Measurements from ENCODE around the gene SSRP1.
"Not testable (repeated sequence)": the region's sequence is repeated elsewhere in the genome, so short reads cannot be mapped to it uniquely, and the experiment has no call there.

The SSRP1 gene

GRCh38 chr11:57301711-57302423, 33.8 kb downstream of the SSRP1 start:
- no peak for TF ChIP-seq MYC (IDR thresholded peaks at IDR 0.05; ENCODE audit: low read depth, low read length)
- TF ChIP-seq CTCF (IDR thresholded peaks at IDR 0.05; ENCODE audit: low read depth, low read length), result no peak
- no peak for TF ChIP-seq POLR2A (IDR thresholded peaks at IDR 0.05; ENCODE audit: extremely low read depth, insufficient read length)
- TF ChIP-seq, protein P1, sequence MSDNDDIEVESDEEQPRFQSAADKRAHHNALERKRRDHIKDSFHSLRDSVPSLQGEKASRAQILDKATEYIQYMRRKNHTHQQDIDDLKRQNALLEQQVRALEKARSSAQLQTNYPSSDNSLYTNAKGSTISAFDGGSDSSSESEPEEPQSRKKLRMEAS (IDR thresholded peaks at IDR 0.05; ENCODE audit: low read depth, low read length), result no peak
- DNase-seq (ENCODE audit: low read depth), result no peak

DNA sequence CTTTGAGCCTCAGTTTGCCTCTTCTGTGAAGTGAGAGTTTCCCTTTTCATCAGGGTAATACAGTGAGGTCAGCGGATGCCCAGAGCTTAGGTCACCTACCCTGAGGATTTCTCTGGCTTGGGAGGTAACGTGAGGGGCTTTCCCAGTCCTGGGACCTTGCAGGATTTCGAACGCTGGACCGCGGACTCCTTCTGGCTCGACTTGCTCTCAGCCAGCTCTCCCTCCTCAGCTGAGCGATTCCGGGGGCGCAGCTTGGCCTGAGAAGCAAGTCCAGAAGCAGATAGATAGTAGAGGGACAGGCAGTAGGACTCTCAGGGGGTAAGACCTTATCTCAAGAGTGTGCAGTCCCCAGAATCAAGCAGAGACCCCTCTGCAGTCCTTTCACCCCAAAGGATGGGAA, 34.9 kb downstream of the SSRP1 start:
- H3K4me3 ChIP-seq (ENCODE audit: low read depth, low read length), result no peak overlapping the region
- DNase-seq (ENCODE audit: low read depth), result no peak
- TF ChIP-seq, protein P1 (IDR thresholded peaks at IDR 0.05; ENCODE audit: low read depth, low read length), result no peak

More at GRCh38 chr11:57301711-57302423, 33.8 kb downstream of the SSRP1 start:
- no peak overlapping the region for H3K4me3 ChIP-seq (ENCODE audit: low read depth, low read length)

DNA sequence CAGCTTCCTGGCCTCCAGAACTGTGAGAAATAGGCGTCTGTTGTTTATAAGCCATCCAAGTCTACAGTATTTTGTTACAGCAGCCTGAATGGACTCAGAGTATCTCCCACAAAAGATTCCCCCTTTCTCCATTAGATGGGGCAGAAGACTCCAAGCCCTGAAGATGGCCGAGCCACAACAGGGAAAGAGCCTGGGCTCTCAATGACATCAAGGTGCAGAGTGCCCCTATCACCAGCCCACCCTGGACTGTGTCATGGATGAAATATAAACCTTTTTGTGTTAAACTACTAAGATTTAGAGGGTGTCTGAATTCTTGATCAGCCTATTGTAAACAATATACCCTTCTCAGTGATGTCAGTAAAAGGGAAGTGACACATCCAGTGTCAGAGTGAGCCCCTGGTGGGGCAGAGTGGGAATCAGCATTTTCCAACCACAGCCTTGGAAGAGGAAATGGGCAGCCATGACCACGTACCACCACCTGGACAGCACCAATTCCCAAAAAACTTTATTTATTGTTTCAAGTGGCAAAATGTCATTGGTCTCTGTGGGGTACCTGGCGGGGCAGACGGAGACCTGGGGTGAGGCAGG, 36.4 kb downstream of the SSRP1 start:
- TF ChIP-seq, protein P1 (IDR thresholded peaks at IDR 0.05; ENCODE audit: low read depth, low read length), result no peak
- TF ChIP-seq CTCF (IDR thresholded peaks at IDR 0.05; ENCODE audit: low read depth, low read length) (no peak), MYC (IDR thresholded peaks at IDR 0.05; ENCODE audit: low read depth, low read length) (no peak), POLR2A (IDR thresholded peaks at IDR 0.05; ENCODE audit: extremely low read depth, insufficient read length) (no peak)
- DNase-seq (ENCODE audit: low read depth), result no peak
- H3K4me3 ChIP-seq (ENCODE audit: low read depth, low read length), result no peak overlapping the region

DNA sequence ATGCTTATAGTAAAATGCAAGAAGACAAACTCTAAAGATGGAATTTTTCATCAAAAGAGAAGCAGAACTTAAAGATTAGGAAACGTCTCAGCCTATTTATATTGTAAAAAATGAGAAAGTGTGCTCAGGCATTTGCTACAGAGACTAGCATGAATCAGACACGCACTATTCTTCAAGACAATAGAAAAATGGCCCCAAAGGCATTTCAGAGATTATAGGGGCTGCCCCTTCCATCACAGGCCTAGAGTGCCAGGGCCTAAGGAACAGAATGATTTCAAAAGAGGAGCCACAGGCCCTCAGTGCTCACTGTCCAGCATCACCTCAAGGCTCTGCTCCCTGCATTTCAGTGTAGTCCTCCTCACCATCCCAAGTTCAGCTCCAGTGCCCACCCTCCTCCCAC, 38.5 kb downstream of the SSRP1 start:
- TF ChIP-seq MYC (IDR thresholded peaks at IDR 0.05; ENCODE audit: low read depth, low read length), result no peak
- TF ChIP-seq CTCF (IDR thresholded peaks at IDR 0.05; ENCODE audit: low read depth, low read length), result no peak
- TF ChIP-seq, protein P1 (IDR thresholded peaks at IDR 0.05; ENCODE audit: low read depth, low read length), result no peak
- TF ChIP-seq POLR2A (IDR thresholded peaks at IDR 0.05; ENCODE audit: extremely low read depth, insufficient read length), result no peak
- DNase-seq (ENCODE audit: low read depth), result no peak
- H3K4me3 ChIP-seq (ENCODE audit: low read depth, low read length), result no peak overlapping the region

DNA sequence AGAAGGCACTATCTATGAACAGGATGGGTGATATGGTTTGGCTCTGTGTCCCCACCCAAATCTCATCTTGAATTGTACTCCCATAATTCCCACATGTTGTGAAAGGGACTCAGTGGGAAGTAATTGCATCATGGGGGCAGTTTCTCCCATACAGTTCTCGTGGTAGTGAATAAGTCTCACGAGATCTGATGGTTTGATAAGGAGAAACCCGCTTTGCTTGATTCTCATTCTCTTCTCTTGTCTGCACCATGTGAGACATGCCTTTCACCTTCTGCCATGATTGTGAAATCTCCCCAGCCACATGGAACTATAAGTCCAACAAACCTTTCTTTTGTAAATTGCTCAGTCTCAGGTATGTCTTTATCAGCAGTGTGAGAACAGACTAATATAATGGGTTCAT, 39.5 kb downstream of the SSRP1 start:
- H3K4me3 ChIP-seq (ENCODE audit: low read depth, low read length); DNase-seq (ENCODE audit: low read depth): not testable (repeated sequence)

GRCh38 chr11:57294225-57295131, 41.2 kb downstream of the SSRP1 start:
- no peak overlapping the region for H3K4me3 ChIP-seq (ENCODE audit: low read depth, low read length)
- no peak for DNase-seq (ENCODE audit: low read depth)
- TF ChIP-seq, protein P1 (IDR thresholded peaks at IDR 0.05; ENCODE audit: low read depth, low read length), result no peak
- TF ChIP-seq POLR2A (IDR thresholded peaks at IDR 0.05; ENCODE audit: extremely low read depth, insufficient read length) (no peak), MYC (IDR thresholded peaks at IDR 0.05; ENCODE audit: low read depth, low read length) (no peak), CTCF (IDR thresholded peaks at IDR 0.05; ENCODE audit: low read depth, low read length) (no peak)

Data from NB4 (cell line).